ENCODE results near the gene MINDY4.

MINDY4 gene

DNA sequence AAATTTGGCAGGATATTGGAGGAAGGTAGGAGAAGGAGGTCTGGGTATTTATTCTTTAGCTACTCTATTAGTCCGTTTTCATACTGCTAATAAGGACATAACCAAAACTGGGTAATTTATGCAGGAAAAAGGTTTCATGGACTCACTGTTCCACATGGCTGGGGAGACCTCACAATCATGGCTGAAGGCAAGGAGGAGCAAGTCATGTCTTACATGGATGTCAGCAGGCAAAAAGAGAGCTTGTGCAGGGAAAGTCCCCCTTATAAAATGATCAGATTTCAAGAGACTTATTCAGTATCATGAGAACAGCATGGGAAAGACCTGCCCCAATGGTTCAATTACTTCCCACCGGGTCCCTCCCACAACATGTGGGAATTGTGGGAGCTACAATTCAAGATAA, 21.2 kb upstream of the MINDY4 start:
- in situ Hi-C loops (cut with HindIII; ENCODE audit: low pct_unique_long_range_greater_than_20kb, low sequenced_read_pairs), result no loop called here
- no peak for DNase-seq (ENCODE audit: low read depth in 1 of 2, low spot score in 1 of 2)
- TF ChIP-seq JUND (IDR thresholded peaks at IDR 0.05; ENCODE audit: low read depth), result no peak

GRCh38 chr7:30750683-30751650, 20.2 kb upstream of the MINDY4 start:
- no peak for TF ChIP-seq JUND (IDR thresholded peaks at IDR 0.05; ENCODE audit: low read depth)
- no peak for DNase-seq (ENCODE audit: low read depth in 1 of 2, low spot score in 1 of 2)
- in situ Hi-C loops (cut with HindIII; ENCODE audit: low pct_unique_long_range_greater_than_20kb, low sequenced_read_pairs), result no loop called here

- in situ Hi-C loops (cut with HindIII; ENCODE audit: low pct_unique_long_range_greater_than_20kb, low sequenced_read_pairs), result no loop called here
- no peak for TF ChIP-seq JUND (IDR thresholded peaks at IDR 0.05; ENCODE audit: low read depth)
- DNase-seq (ENCODE audit: low read depth in 1 of 2, low spot score in 1 of 2), result no peak
Measured at GRCh38 chr7:30751696-30752273, 19.4 kb upstream of the MINDY4 start, which contains the start of gene INMT. INMT (plus strand) TSS chr7:30752135; CDS start chr7:30752151, 16 bp downstream.

GRCh38 chr7:30752484-30752883, 18.7 kb upstream of the MINDY4 start:
- no peak for DNase-seq (ENCODE audit: low read depth in 1 of 2, low spot score in 1 of 2)
- no peak for TF ChIP-seq JUND (IDR thresholded peaks at IDR 0.05; ENCODE audit: low read depth)
- in situ Hi-C loops (cut with HindIII; ENCODE audit: low pct_unique_long_range_greater_than_20kb, low sequenced_read_pairs), result no loop called here

- TF ChIP-seq JUND (IDR thresholded peaks at IDR 0.05; ENCODE audit: low read depth), result no peak
- no peak for DNase-seq (ENCODE audit: low read depth in 1 of 2, low spot score in 1 of 2)
Measured at GRCh38 chr7:30752979-30753378, 18.2 kb upstream of the MINDY4 start.

GRCh38 chr7:30754315-30754877, 16.8 kb upstream of the MINDY4 start:
- in situ Hi-C loops (cut with HindIII; ENCODE audit: low pct_unique_long_range_greater_than_20kb, low sequenced_read_pairs), result no loop called here
- TF ChIP-seq JUND (IDR thresholded peaks at IDR 0.05; ENCODE audit: low read depth), result no peak
- DNase-seq (ENCODE audit: low read depth in 1 of 2, low spot score in 1 of 2), result no peak

More at GRCh38 chr7:30752979-30753378, 18.2 kb upstream of the MINDY4 start:
- in situ Hi-C loops (cut with HindIII; ENCODE audit: low pct_unique_long_range_greater_than_20kb, low sequenced_read_pairs), result no loop called here

GRCh38 chr7:30755384-30756154, 15.6 kb upstream of the MINDY4 start:
- in situ Hi-C loops (cut with HindIII; ENCODE audit: low pct_unique_long_range_greater_than_20kb, low sequenced_read_pairs), result no loop called here
- no peak for TF ChIP-seq JUND (IDR thresholded peaks at IDR 0.05; ENCODE audit: low read depth)
- DNase-seq (ENCODE audit: low read depth in 1 of 2, low spot score in 1 of 2), result no peak

DNA sequence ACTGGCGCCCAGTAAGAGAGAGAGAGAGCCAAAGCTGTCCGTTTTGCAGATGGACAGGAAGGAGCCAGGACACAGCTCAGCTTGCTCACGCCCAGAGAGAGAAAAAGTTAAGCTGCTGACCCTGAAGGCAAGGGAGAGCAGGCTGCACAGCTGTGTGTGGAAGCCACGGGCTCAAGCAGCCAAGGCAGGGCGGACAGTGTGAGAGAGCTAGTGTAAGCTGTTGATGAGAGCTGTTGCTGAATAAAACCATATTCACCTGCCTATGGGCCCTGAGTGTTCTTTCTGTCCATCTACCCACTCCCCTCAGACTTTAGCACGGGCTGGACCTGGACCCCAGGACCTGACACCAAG, 13.9 kb upstream of the MINDY4 start:
- in situ Hi-C loops (cut with HindIII; ENCODE audit: low pct_unique_long_range_greater_than_20kb, low sequenced_read_pairs), result no loop called here
- TF ChIP-seq JUND (IDR thresholded peaks at IDR 0.05; ENCODE audit: low read depth), result no peak
- no peak for DNase-seq (ENCODE audit: low read depth in 1 of 2, low spot score in 1 of 2)

DNA sequence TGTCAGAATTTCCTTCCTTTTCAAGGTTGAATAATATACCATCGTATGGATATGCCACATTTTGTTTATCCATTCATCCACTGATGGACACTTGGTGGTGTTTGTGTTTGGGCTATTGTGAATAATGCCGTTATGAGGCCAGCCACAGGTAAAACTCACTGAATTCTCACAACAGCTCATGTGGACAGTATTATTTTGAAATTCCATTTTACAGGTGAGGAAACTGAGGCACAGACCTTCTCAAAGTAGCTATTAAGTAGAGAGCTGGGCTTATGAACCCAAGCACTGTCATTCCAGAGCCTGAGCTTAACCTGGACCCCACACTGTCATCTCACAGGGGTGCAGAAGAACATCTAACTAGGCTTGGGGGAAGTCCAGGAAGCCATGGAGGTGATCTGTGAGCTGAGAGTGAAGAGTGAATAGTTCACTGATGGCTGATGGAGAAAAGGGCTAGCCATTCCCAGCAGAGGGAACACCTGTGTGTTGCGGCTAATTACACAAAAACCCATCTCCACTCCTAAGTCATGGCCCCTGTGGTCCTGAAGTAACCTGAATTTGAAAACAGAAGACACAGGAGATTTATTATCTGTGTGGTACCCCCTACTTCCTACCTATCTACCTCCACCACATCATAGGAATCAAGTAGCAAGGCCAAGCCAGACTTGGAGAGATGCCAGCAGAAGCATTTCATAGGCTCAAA, 10.6 kb upstream of the MINDY4 start:
- DNase-seq (ENCODE audit: low read depth in 1 of 2, low spot score in 1 of 2), result no peak
- in situ Hi-C loops (cut with HindIII; ENCODE audit: low pct_unique_long_range_greater_than_20kb, low sequenced_read_pairs), result no loop called here
- no peak for TF ChIP-seq JUND (IDR thresholded peaks at IDR 0.05; ENCODE audit: low read depth)

- in situ Hi-C loops (cut with HindIII; ENCODE audit: low pct_unique_long_range_greater_than_20kb, low sequenced_read_pairs), result no loop called here
- DNase-seq (ENCODE audit: low read depth in 1 of 2, low spot score in 1 of 2), result no peak
- no peak for TF ChIP-seq JUND (IDR thresholded peaks at IDR 0.05; ENCODE audit: low read depth)
Measured at GRCh38 chr7:30761214-30762156, 9.7 kb upstream of the MINDY4 start.

Measured in T47D (cell line).